ENCODE data around the gene ASAP3.

DNA sequence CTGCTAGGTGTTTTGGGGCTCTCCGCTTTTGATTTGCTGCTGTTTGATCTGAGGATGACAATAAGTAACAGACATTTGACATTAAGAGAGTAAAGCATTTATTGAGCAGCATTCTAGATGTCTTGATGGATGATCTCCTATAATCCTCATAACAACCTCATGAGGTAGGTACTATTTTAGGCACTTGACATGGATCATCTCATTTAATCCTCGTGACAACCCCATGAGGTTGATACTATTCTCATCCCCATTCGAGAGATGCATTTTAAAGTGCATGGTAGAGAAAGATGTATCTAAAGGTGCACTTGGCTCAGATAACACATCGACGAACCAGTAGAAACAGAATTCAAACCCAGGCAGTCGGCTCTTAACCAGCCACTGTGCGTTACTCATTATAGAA lies 86.1 kb downstream of the ASAP3 start:
- TF ChIP-seq EZH2phosphoT487 (conservative IDR thresholded peaks at IDR 0.05; ENCODE audit: low read length): no peak
- TF ChIP-seq, protein P1, sequence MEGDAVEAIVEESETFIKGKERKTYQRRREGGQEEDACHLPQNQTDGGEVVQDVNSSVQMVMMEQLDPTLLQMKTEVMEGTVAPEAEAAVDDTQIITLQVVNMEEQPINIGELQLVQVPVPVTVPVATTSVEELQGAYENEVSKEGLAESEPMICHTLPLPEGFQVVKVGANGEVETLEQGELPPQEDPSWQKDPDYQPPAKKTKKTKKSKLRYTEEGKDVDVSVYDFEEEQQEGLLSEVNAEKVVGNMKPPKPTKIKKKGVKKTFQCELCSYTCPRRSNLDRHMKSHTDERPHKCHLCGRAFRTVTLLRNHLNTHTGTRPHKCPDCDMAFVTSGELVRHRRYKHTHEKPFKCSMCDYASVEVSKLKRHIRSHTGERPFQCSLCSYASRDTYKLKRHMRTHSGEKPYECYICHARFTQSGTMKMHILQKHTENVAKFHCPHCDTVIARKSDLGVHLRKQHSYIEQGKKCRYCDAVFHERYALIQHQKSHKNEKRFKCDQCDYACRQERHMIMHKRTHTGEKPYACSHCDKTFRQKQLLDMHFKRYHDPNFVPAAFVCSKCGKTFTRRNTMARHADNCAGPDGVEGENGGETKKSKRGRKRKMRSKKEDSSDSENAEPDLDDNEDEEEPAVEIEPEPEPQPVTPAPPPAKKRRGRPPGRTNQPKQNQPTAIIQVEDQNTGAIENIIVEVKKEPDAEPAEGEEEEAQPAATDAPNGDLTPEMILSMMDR (IDR thresholded peaks at IDR 0.05; ENCODE audit: insufficient read depth, low read length, poor library complexity, severe bottlenecking): no peak

Measured in SU-DHL-6 (cell line).